GM21381 (cell line): ENCODE data around the gene SYCN.
"Not testable (repeated sequence)": the region's sequence is repeated elsewhere in the genome, so short reads cannot be mapped to it uniquely, and the experiment has no call there.

Source experiments
- ATAC-seq: cut with Tn5 transposase; IDR thresholded peaks from one replicate; pipeline ENCODE4 v1.9.1; 2021; ENCODE audit warnings: mild to moderate bottlenecking, moderate library complexity; ENCODE audit not compliant: unreplicated experiment

The SYCN gene

GRCh38 chr19:39230096-39230764, 26.2 kb upstream of the SYCN start:
- no peak for ATAC-seq

- no peak for ATAC-seq
Measured at GRCh38 chr19:39224910-39225309, 20.8 kb upstream of the SYCN start.

GRCh38 chr19:39223703-39224279, 19.7 kb upstream of the SYCN start:
- no peak for ATAC-seq

GRCh38 chr19:39219108-39219507, 15.0 kb upstream of the SYCN start:
- not testable (repeated sequence) for ATAC-seq

- no peak for ATAC-seq
Measured at GRCh38 chr19:39218230-39219007, 14.4 kb upstream of the SYCN start.

- no peak for ATAC-seq
Measured at GRCh38 chr19:39217094-39217493, 13.0 kb upstream of the SYCN start.

- not testable (repeated sequence) for ATAC-seq
Measured at GRCh38 chr19:39215323-39215722, 11.3 kb upstream of the SYCN start.

- ATAC-seq, result no peak
Measured at GRCh38 chr19:39212375-39212742, 8.3 kb upstream of the SYCN start.

GRCh38 chr19:39211731-39212374, 7.8 kb upstream of the SYCN start:
- ATAC-seq, result no peak

GRCh38 chr19:39209196-39209595, 5.1 kb upstream of the SYCN start:
- no peak for ATAC-seq

- no peak for ATAC-seq
Measured at GRCh38 chr19:39208175-39208795, 4.2 kb upstream of the SYCN start.

GRCh38 chr19:39207293-39207836, 3.3 kb upstream of the SYCN start:
- no peak for ATAC-seq

- ATAC-seq, result no peak
Measured at GRCh38 chr19:39206122-39206521, 2.1 kb upstream of the SYCN start.

GRCh38 chr19:39205449-39205764, 1.3 kb upstream of the SYCN start:
- ATAC-seq, result no peak

- no peak for ATAC-seq
Measured at GRCh38 chr19:39202998-39203355, 1.1 kb downstream of the SYCN start.

- no peak for ATAC-seq
Measured at GRCh38 chr19:39200803-39201115, 3.3 kb downstream of the SYCN start.

- no peak for ATAC-seq
Measured at GRCh38 chr19:39200066-39200802, 3.8 kb downstream of the SYCN start.

GRCh38 chr19:39199025-39199424, 5.0 kb downstream of the SYCN start:
- no peak for ATAC-seq

- no peak for ATAC-seq
Measured at GRCh38 chr19:39197808-39198207, 6.3 kb downstream of the SYCN start.

GRCh38 chr19:39196860-39197562, 7.1 kb downstream of the SYCN start, which contains the start of gene NCCRP1:
NCCRP1 (plus strand) TSS chr19:39196964; CDS start chr19:39196983, 19 bp downstream.
- ATAC-seq, result no peak
